GM19023 (cell line): ENCODE data around the gene CEP192.
A peak's percentile ranks its signal among the peaks of the same experiment; 100 is the strongest.

Experiments
- ATAC-seq: cut with Tn5 transposase; IDR thresholded peaks from one replicate; pipeline ENCODE4 v1.9.1; 2021; ENCODE audit warnings: mild to moderate bottlenecking, moderate library complexity; ENCODE audit not compliant: unreplicated experiment

The CEP192 gene

DNA sequence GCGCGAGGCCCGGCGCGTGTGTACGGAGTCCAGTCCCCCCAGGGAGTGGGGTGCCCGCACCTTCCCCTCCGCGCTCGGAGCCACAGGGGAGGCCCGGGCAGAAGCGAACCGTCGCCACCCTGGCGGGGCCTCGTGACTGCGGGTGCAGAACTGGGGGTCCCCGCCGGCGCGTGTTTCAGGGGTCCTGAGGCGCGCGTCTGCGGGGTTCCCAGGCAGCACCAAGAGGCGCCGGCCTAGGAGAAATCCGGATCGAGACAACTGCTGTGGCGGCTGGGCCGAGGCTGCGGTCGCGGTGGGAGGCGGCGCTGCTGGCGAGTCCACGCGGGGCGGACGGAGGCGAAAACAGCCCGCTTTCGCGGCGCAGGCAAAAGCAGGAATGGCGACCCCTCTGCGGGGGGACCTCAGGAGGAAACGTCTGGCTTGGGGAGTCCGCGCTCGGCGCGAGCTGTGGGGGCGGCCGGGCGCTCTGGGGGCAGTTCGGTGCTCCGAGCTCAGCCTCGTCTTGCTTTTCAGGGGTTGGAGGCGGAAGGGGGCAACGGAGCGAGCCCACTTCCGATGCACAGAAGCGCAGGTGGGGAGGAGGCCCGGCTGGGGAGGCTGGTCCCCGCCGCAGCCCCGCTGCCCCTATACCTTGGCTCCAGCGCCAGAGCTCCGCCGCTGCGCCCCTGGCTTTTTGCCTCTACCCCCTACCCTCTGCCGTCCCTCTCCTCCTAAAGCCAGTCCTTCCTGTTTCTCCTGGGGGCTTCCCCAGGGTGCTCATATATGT is 145.9 kb downstream of the CEP192 start:
- peak; percentile 31 for ATAC-seq

DNA sequence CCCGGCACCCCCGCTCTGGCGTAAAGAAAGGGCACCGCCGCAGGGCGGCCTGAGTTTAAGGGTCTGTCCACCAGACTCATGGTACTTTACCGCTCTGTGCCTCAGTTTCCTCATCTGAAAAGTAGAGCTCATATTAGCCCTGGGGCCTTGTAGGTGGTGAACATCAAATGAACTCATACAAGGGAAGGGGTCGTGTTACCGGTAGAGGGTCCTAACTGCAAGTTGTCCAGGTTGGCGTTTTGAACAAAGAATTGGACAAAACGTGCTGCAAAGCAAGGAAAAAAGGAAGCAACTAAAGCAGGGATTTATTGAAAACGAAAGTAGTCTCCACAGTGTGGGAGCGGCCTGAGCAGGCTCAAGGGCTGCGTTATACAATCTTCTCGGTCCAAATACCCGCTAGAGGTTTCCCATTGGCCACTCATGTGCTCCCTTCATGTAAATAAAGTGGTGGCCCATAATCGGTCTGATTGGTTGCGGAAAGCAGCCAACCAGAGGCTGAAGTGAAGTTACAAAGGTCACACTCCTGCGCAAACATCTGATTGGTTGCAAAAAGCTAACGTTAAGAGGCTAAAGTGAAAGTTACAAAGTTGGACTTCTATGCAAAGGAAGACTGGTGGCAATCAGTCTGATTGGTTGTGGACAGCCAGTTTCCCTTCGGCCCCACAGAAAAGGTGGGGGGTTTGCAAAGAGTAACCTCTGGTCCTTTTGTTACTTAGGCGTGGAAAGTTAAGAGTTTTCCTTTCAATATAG is 146.7 kb downstream of the CEP192 start:
- ATAC-seq: peak; percentile 77

DNA sequence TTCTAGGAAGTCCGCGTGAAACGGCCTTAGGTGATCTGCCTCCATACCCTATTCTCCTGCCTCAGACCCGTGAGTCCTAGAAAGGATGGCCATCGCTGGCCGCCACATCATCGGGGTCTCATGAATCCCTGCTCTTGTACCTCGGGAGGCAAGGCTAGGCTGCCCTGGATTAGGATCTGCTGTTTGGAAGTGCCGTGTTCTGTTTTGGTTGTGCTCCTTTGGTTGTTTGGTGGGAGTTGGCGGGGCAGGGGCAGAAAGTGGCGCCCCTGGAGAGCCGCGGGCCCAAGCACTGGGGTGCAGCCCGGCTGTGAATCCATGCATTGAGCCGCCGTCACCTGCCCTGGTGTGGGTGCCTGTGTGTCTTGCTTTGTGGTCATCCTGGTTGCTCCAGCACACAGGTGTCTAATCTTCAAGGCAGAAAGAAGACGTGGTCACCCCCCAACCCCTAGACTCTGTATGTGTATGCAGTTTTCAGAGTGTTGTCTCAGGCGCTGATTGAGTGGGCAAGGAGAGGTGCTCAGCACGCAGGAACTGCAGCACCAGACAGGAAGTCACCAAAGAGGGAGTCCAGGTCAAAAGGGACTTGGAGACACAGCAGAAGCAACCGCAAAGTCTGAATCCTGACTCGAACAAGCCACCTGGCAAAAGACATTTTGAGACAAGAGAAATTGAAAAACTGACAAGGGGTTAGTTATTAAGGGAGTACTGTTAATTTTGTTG is 147.4 kb downstream of the CEP192 start:
- ATAC-seq: no peak

DNA sequence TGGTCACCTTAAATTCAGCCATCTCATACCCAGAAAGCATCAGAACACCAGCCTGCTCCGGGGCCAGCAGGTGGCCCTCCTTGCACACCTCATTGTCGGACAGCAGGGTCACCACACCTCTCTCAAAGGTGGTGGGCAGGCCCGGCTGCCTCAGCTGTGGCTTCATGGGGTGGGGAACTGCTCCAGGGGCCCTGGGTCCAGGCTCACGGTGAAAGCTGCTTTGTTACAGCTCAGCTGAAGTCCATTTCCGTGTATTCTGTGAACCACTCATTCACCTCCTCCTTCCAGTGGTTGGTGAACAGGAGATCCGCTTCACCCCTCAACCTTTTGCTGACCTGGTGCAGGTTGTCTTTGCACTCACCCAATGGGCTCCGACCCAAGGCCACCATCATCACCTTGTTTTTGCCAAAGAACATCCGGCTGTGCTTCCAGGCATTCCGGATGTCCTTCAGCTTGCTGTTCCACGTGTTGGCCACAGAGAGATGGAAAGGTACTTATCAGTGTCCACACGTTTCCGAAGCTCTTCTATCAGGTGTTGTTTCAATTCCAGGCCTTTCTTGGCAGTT is 148.8 kb downstream of the CEP192 start:
- no peak for ATAC-seq

DNA sequence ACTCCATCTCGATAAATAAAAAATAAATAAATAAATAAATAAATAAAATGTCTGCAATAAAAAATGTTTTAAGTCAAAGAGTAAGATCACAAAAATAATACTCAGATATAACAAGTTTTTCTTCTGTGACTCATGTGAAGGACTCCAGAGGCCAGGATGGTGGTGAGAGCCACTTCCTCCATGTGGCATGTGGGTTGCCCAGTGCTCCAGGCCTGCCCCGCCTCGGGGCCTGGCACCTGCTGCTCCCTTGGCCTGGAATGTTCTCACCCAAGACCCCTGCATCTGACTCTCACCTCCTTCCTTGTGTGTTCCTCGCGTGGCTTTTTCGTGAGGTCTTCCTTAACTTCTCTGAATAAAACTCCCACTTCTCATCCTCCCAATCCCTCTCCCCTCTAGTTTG is 150.0 kb downstream of the CEP192 start:
- ATAC-seq: no peak

DNA sequence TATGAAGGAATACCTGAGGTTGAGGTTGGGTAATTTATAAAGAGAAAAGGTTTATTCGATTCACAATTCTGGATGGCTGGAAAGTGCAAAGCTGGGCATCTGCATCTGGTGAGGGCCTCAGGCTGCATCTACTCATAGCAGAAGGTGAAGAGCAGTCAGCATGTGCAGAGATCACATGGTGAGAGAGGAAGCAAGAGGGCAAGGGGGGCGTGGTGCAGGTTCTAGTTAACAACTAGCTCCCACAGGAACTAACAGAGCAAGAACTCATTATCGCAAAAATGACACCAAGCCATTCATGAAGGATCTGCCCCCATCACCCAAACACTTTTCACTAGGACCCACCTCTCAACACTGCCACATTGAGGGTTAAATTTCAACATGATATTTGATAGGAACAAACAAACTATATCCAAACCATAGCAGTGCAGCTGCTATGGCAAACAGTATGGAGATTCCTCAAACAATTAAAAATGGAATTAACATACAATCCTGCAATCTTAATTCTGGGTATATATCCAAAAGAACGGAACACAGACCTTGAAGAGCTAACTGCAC is 154.6 kb downstream of the CEP192 start:
- ATAC-seq: no peak

DNA sequence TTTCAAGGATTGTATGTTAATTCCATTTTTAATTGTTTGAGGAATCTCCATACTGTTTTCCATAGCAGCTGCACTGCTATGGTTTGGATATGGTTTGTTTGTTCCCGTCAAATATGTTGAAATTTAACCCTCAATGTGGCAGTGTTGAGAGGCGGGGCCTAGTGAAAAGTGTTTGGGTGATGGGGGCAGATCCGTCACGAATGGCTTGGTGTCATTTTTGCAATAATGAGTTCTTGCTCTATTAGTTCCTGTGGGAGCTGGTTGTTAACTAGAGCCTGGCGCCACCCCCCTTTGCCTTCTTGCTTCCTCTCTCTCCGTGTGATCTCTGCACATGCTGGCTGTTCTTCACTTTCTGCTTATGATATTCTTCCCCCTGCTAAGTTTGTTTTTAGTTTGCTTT is 156.0 kb downstream of the CEP192 start:
- no peak for ATAC-seq

DNA sequence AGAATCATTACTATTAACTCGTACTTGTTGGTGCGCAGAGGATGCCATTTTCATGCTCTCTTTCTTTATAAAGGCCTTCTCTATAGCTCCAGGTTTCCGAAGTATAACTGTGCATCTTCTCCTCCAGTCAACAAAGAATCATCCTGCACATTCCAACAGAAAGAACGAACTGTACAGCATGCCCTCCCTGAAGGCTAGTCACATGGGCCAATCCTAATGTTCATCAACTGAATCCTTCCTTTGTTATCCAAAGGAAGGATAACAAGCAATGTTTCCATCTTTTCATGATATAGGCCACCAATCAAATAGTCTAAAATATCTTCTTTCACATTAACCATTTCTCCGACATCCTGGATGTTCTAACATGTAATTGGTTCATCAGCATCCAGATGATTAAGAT is 160.5 kb downstream of the CEP192 start:
- no peak for ATAC-seq

DNA sequence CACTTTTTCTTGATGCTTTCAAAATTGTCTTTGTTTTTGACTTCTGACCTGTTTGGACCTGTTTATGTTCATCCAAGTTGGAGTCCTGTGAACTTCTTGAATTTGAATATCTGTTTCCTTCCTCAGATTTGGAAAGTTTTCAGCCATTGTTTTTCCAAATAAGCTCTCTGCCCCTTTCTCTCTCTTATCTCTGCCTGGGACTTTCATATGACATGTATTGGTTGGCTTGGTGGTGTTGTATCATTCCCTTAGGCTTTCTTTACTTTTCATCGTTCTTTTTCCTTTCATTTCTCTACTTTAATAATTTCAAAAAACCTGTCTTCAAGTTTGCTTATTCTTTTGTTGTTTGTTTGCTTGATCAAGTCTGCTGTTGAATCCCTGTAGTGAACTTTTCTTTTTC is 167.3 kb downstream of the CEP192 start:
- ATAC-seq: no peak

DNA sequence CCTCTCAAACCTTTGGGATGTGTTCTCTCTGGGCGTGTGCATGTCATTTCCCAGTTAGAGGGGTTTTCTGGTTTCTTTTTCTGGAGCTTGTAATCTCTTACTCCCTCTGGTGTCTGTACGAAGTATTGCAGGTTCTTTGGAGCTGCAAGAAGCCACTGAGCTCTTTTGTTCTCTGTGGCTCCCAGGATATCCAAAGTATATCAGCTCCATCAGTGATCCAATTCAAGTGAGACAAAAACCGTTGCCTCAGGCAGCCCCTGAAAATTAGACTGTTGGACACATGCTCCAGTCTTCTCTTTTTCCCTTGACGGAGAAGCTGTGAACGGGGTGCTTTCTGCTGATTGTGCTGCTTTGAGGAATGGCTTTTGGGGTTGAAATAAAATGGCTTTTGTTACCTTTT is 168.4 kb downstream of the CEP192 start:
- no peak for ATAC-seq

DNA sequence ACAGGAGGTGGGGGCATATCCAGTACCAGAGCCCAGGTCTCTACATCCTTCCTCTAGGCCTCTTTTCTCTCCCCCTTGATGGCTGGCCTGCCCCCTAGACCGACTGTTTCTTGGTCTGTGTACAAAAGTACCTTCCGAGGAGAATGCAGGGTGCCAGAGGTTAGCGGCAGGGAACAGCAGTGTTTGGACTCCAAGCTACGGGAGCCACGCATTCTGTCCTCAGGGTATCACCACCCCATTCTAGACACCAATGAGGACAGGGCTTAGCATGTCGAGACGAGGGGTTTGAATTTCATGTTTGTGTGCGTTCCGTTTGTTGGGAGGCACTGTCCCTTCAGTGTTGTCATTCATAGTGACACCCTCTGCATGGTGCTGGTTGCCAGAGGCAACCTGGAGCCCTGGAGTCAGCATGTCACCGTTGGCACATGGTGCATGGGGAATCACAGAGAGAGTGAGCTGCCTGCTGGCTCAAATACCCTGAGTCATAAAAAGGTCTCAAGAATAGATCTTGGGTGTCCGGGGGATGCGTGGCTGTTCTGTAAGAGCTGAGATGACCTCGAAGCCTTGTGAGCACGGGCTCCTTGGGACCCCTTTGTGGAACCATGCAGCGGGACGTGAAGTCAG is 170.2 kb downstream of the CEP192 start:
- no peak for ATAC-seq

DNA sequence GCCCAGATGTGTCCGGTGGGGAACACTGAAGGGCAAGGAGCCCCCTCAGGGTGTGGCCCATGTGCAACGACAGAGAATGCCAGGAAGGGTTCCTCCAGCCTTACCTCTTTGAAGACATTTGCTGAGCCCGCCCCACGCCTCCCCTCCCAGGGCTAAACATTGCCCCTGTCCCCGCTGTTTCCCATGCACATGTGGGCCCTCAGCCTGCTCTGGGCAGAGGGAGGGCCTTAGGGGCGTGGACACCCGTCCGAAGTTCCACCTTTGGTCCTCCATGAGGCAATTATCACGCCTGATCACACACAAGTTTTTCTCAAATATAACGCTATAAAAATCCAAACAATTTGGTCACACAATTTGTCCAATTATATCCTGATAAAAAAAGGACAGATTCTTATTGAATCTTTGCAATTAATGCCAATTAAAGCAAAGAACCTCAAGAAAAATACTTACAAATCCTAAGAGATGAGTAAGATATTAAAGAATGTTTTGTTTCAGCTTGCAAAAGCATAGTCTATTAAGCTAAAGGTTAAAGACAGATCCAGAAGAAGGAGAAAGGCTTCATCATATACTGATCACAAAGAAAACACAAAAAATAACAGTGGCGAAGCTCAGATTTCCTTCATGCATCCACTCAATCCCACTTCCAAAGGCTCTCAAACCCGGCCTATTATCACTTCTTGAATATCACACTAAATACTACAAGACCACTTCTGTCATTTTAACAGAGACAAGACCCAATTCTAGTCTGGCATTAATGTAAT is 172.2 kb downstream of the CEP192 start:
- no peak for ATAC-seq

DNA sequence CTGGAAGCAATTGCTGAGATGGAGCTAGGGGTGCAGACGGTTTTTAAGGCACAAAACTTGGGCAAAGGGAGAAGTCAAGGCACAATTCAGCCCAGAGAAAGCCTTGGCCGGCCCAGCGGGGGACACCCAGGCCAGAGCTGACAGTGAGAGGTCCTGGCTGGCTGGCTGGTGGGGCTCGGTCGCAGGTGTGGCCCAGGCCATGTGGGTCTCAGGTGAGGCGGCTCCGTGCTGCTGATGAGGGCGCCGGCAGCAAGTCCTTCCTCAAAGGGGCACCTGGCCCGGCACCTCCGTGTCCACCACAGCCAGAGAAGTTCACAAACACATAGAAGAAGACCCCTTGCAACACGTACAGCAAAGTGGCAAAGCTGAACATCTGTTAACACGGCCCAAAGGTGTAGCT is 173.2 kb downstream of the CEP192 start:
- no peak for ATAC-seq

DNA sequence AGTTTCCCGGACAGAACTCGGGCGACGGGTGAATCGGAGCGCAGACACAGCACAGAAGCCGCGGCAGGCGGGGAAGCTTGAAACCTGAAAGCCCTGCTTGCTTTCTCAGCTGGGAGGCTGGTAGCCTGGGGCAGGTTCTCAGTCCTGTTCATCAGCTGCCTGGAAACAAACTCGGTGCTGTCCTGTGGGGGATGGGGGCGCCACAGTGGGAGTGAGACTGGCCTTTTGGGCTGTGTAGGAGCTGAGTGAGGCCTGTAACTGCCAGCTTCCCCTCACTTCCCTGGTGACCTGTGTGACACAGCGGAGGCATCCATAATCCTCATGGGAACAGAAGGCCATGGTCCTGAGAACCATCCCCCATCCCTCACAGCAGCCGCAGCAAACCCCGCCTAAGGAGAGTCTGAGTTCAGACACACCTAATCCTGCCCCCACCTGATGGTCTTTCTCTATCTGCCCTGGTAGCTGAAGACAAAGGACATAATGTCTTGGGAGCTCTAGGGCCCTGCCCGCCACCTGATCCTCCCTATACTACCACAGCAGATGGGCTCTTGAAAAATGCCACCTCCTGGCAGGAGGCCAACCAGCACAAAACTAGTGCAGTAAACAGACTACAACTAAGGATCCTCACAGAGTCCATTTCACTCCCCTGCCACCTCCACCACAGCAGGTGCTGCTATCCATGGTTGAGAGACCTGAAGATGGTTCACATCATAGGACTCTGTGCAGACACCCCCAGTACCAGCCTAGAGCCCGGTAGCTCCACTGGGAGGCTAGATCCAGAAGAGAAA is 174.7 kb downstream of the CEP192 start:
- no peak for ATAC-seq

DNA sequence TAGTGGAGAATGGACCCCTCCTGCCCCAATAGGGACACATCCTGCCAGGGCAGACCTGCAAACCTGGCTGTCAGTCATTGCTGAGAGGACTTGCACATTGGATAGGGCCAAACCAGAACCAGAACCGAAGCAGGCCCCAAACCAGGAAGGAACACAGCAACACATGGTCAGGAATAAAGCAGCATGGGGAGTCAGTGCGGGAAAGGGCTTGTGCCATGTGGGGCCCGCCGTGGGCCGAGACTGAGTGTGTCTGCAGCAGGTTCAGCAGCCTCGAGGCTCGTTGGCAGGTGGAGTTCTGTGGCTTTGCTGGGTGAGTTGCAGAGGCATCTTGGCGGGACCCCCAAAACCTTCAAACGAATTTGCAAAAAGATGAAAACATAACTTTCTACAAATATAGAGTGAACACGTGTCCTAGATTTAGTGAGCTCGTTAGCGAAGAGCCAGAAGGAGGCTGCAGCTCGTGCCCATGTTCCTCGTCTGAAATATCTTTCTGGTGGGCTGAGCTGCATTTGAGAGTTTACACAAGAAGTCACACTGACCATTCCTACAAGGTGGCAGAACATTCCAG is 182.5 kb downstream of the CEP192 start:
- no peak for ATAC-seq
